Activated CD8-positive, alpha-beta T cell treated with anti-CD3 and anti-CD28 coated beads for 36 hours (primary cell): ENCODE measurements around the gene SMURF1. TPM values are rescaled to one million over a fixed set of nuclear protein-coding genes. Genes with fewer than 3 reads are reported as not detected.

Source experiments
- ATAC-seq: fragments of 200-7000 bp; cut with Tn5 transposase; one replicate; pipeline ENCODE4 v1.10.0; 2021; ENCODE audit warnings: mild to moderate bottlenecking, moderate library complexity
- CTCF ChIA-PET: fragments of 350-600 bp; sonication (Branson Sonifier 250); formaldehyde crosslinking; loops from one replicate; lab custom pipeline; 2021; ENCODE audit warnings: antibody characterized with exemption; lab: Charles Lee
- POLR2A ChIA-PET: fragments of 350-600 bp; sonication (Branson Sonifier 250); formaldehyde crosslinking; loops from one replicate; lab custom pipeline; 2021; ENCODE audit warnings: antibody characterized with exemption; lab: Charles Lee
- DNase-seq: peaks from one replicate; pipeline ENCODE4 v3.0.0-alpha.2; 2020
- H3K27ac Mint-ChIP-seq: one replicate; pipeline ENCODE4 v1.8.0; 2021; ENCODE audit warnings: mild to moderate bottlenecking, mixed read lengths
- H3K27me3 Mint-ChIP-seq: one replicate; pipeline ENCODE4 v1.8.0; 2021; ENCODE audit warnings: mixed read lengths
- H3K36me3 Mint-ChIP-seq: one replicate; pipeline ENCODE4 v1.8.0; 2021; ENCODE audit warnings: low read depth, mixed read lengths
- H3K4me1 Mint-ChIP-seq: one replicate; pipeline ENCODE4 v1.8.0; 2021; ENCODE audit warnings: low read depth, mixed read lengths
- H3K4me3 Mint-ChIP-seq: one replicate; pipeline ENCODE4 v1.8.0; 2021; ENCODE audit warnings: mild to moderate bottlenecking, moderate library complexity, mixed read lengths
- H3K9me3 Mint-ChIP-seq: one replicate; pipeline ENCODE4 v1.8.0; 2021; ENCODE audit warnings: mixed read lengths
- intact Hi-C: fragments of 100-400 bp; cut with micrococcal nuclease; formaldehyde crosslinking; loops from one replicate; pipeline ENCODE4 v1.10.0; 2022
- total RNA-seq, 2 experiments: library from RNA; stranded (reverse); gene quantifications; one replicate each; pipeline ENCODE4 v1.2.3, GENCODE V29; 2021
- TF ChIP-seq, protein P1 (sequence below): fragments of 200-600 bp; IDR thresholded peaks from one replicate; pipeline ENCODE4 v1.8.0; 2022; ENCODE audit warnings: antibody characterized with exemption, mild to moderate bottlenecking

Gene SMURF1
- total RNA-seq, 2 experiments from 2014 or later, result 8.3 to 9.4 TPM

DNA sequence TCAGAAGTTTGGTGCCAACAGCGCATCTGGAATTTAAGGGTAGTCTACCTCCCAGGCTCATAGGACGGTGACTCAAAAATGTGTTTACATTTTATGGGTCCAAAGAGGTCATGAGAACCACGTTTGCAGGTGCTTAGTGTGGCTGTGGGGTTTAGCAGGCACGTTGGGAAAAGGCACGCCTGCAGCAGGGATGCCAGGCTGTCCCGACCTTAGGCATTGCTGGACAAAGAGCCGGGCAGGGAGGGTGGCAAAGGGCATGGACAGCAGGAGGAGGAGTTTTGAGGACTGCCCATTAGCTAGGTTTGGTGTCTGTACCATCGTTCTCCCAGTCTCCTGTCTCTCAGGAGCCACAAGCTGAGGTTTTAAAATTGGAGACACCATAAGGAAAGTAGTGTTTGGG is 161.2 kb downstream of the SMURF1 start:
- ChIA-PET CTCF (no interaction called here), POLR2A (no interaction called here)
- intact Hi-C loops, result no loop called here
- ATAC-seq (no peak), DNase-seq (no peak)
- H3K4me1 Mint-ChIP-seq, result peaks cover 14% of the 10 kb centered on the region
- peaks cover 77% of the 10 kb centered on the region for H3K36me3 Mint-ChIP-seq
- TF ChIP-seq, protein P1, sequence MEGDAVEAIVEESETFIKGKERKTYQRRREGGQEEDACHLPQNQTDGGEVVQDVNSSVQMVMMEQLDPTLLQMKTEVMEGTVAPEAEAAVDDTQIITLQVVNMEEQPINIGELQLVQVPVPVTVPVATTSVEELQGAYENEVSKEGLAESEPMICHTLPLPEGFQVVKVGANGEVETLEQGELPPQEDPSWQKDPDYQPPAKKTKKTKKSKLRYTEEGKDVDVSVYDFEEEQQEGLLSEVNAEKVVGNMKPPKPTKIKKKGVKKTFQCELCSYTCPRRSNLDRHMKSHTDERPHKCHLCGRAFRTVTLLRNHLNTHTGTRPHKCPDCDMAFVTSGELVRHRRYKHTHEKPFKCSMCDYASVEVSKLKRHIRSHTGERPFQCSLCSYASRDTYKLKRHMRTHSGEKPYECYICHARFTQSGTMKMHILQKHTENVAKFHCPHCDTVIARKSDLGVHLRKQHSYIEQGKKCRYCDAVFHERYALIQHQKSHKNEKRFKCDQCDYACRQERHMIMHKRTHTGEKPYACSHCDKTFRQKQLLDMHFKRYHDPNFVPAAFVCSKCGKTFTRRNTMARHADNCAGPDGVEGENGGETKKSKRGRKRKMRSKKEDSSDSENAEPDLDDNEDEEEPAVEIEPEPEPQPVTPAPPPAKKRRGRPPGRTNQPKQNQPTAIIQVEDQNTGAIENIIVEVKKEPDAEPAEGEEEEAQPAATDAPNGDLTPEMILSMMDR, result no peak
- H3K27ac Mint-ChIP-seq, result no peak overlapping the region
- H3K27me3 Mint-ChIP-seq, result no peaks in the 10 kb centered on the region
- H3K4me3 Mint-ChIP-seq, result no peak overlapping the region
- peaks cover 10% of the 10 kb centered on the region for H3K9me3 Mint-ChIP-seq

DNA sequence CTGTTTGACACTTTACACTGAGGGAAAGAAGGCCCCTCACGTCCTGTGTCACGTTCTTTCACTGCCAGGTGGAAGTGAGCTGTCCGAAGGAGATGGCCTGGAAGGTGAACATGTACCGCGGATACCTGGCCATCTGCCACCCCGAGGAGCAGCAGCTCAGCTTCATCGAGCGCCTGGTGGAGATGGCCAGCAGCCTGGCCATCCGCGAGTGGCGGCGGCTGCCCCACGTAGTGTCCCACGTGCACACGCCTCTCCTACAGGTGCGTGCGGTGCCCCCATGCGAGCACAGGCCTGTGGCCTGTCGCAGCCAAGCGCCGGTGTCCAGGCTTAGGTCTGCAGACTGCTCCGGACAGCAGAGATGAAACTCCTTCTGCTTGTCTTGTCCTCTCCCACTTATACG is 162.2 kb downstream of the SMURF1 start:
- POLR2A ChIA-PET, result no interaction called here
- CTCF ChIA-PET, result no interaction called here
- TF ChIP-seq, protein P1, result no peak
- ATAC-seq, result no peak
- Mint-ChIP-seq H3K4me3 (no peak overlapping the region), H3K27ac (no peak overlapping the region), H3K36me3 (peaks cover 73% of the 10 kb centered on the region), H3K9me3 (peaks cover 10% of the 10 kb centered on the region), H3K27me3 (no peaks in the 10 kb centered on the region), H3K4me1 (peaks cover 6% of the 10 kb centered on the region)
- intact Hi-C loops, result no loop called here
- no peak for DNase-seq

DNA sequence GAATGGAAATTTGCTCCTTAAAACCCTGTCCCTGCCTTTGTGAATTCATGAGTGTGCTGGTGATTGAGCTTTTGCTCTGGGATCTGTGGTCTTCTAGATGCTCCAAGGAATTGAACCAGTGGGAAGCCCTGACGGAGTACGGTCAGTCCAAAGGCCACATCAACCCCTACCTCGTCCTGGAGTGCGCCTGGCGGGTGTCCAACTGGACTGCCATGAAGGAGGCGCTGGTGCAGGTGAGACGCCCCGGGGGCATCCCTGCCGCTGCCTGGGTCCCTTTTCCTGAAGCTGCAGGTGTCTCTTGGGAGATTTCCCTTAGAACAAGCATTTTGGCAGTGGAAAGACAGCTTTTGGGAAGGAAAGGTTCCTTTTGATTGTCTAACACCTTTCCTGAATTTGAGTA is 165.2 kb downstream of the SMURF1 start:
- DNase-seq (no peak), ATAC-seq (no peak)
- no peak overlapping the region for H3K27ac Mint-ChIP-seq
- H3K36me3 Mint-ChIP-seq, result peaks cover 69% of the 10 kb centered on the region
- TF ChIP-seq, protein P1, result no peak
- H3K4me3 Mint-ChIP-seq, result no peak overlapping the region
- no peaks in the 10 kb centered on the region for H3K4me1 Mint-ChIP-seq
- H3K27me3 Mint-ChIP-seq, result no peaks in the 10 kb centered on the region
- no peaks in the 10 kb centered on the region for H3K9me3 Mint-ChIP-seq
- intact Hi-C loops, result no loop called here
- CTCF ChIA-PET, result interaction anchor here (1.5 kb wide), 1 partner anchor 10 kb away, joined by 3 read pairs; no protein-coding TSS in a partner anchor
- POLR2A ChIA-PET, result no interaction called here

Other genes with a start within 250 kb of the SMURF1 start
- under 1 TPM in 1 of 2 experiments, not detected in 1; 0.16 TPM for gene KPNA7, start 64.0 kb upstream of the SMURF1 start, total RNA-seq
- gene MYH16, start 128.7 kb upstream of the SMURF1 start, total RNA-seq, result not detected
- gene ARPC1A, start 181.8 kb upstream of the SMURF1 start, total RNA-seq, result 10 to 100 TPM; 45.4 to 45.8 TPM
- gene ARPC1B, start 230.6 kb upstream of the SMURF1 start, total RNA-seq, result 100 to 1,000 TPM; 304 to 307 TPM